GM12892 (cell line): ENCODE results near the gene SPOCK1.

Source experiments
- POLR2A ChIP-seq: IDR thresholded peaks from 2 replicates; pipeline ENCODE4 v1.6.1; 2011; ENCODE audit warnings: low read depth, low read length, control low read depth
- POLR2AphosphoS5 ChIP-seq: IDR thresholded peaks from 2 replicates; pipeline ENCODE4 v1.6.1; 2011; ENCODE audit warnings: low read depth, low read length, control low read depth

DNA sequence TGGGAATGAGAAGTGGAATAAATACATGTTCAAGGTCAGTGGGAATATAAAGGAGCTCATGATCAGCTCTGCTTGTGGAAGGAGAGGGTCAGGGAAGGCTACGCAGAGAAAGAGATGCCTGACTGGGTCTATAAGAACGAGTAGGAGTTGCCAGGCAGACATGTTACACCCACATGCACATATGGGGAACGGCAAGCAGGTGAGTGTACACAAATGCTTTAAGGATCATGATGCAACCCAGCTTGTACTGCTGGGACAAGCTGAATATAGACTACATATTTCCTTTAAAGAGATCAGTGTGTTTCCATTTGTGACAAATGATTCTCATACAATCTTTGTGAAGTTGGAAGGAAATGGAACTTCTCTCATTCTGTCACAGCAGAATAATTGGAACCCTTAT lies 141.7 kb downstream of the SPOCK1 start:
- TF ChIP-seq POLR2A (no peak), POLR2AphosphoS5 (no peak)
